Activated CD4-positive, alpha-beta T cell treated with anti-CD3 and anti-CD28 coated beads, Interleukin-2, amount 10 ng/mL, durations not matched to agents 24 days and 14 days (primary cell): ENCODE data around the gene CCDC149. TPM values are rescaled to one million over a fixed set of nuclear protein-coding genes. Genes with fewer than 3 reads are reported as not detected.

Experiments
- DNase-seq: peaks from one replicate; pipeline ENCODE4 v3.0.0; 2022
- H3K27ac Mint-ChIP-seq: one replicate; pipeline ENCODE4 v1.8.0; 2022; ENCODE audit warnings: mild to moderate bottlenecking, mixed read lengths
- H3K27me3 Mint-ChIP-seq: one replicate; pipeline ENCODE4 v1.8.0; 2022; ENCODE audit warnings: mixed read lengths
- H3K36me3 Mint-ChIP-seq: one replicate; pipeline ENCODE4 v1.8.0; 2022; ENCODE audit warnings: low read depth, mild to moderate bottlenecking, mixed read lengths
- H3K4me1 Mint-ChIP-seq: one replicate; pipeline ENCODE4 v1.8.0; 2021; ENCODE audit warnings: mixed read lengths
- H3K4me3 Mint-ChIP-seq: one replicate; pipeline ENCODE4 v1.8.0; 2022; ENCODE audit warnings: mild to moderate bottlenecking, moderate library complexity, mixed read lengths
- H3K9me3 Mint-ChIP-seq: one replicate; pipeline ENCODE4 v1.8.0; 2021; ENCODE audit warnings: mixed read lengths
- intact Hi-C: fragments of 100-400 bp; cut with micrococcal nuclease; formaldehyde crosslinking; loops from one replicate; pipeline ENCODE4 v1.15.1; 2023
- total RNA-seq: library from RNA; stranded (reverse); gene quantifications from 2 replicates; pipeline ENCODE4 v1.2.3, GENCODE V29; 2022

Gene CCDC149
- total RNA-seq, 1 donor from 2014 or later = not detected

- intact Hi-C loops = no loop called here
- DNase-seq = no peak
- Mint-ChIP-seq H3K4me3 (no peak overlapping the region), H3K36me3 (no peaks in the 10 kb centered on the region), H3K9me3 (peaks cover 3% of the 10 kb centered on the region), H3K27ac (no peak overlapping the region), H3K4me1 (peaks cover 6% of the 10 kb centered on the region), H3K27me3 (no peaks in the 10 kb centered on the region)
Observed at GRCh38 chr4:24772952-24773351, 139.9 kb downstream of the CCDC149 start.

DNA sequence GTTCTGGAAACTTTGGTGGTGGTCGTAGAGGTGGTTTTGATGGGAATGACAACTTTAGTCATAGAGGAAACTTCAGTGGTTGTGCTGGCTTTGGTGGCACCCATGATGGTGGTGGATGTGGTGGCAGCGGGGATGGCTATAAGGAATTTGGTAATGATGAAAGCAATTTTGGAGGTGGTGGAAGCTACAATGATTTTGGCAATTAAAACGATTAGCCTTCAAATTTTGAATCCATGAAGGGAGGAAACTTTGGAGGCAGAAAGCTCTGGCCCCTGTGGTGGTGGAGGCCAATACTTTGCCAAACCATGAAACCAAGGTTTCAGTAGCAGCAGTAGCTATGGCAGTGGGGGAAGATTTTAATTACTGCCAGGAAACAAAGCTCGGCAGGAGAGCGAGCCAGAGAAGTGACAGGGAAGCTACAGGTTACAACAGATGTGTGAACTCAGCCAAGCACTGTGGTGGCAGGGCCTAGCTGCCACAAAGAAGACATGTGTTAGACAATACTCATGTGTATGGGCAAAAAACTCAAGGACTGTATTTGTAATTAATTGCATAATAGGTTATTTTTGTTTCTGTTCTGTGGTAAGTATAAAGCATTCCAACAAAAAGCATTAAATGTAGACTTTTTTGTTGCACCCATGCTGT, 140.7 kb downstream of the CCDC149 start:
- no peak for DNase-seq
- intact Hi-C loops = no loop called here
- Mint-ChIP-seq H3K27me3 (no peaks in the 10 kb centered on the region), H3K9me3 (peaks cover 3% of the 10 kb centered on the region), H3K4me1 (peaks cover 6% of the 10 kb centered on the region), H3K36me3 (no peaks in the 10 kb centered on the region), H3K4me3 (no peak overlapping the region), H3K27ac (no peak overlapping the region)

GRCh38 chr4:24771241-24771640, 141.6 kb downstream of the CCDC149 start:
- no peak for DNase-seq
- Mint-ChIP-seq H3K9me3 (peaks cover 3% of the 10 kb centered on the region), H3K4me3 (no peak overlapping the region), H3K4me1 (peaks cover 6% of the 10 kb centered on the region), H3K27me3 (no peaks in the 10 kb centered on the region), H3K36me3 (no peaks in the 10 kb centered on the region), H3K27ac (no peak overlapping the region)
- intact Hi-C loops = no loop called here

- Mint-ChIP-seq H3K27ac (no peak overlapping the region), H3K4me1 (peaks cover 6% of the 10 kb centered on the region), H3K36me3 (no peaks in the 10 kb centered on the region), H3K9me3 (peaks cover 3% of the 10 kb centered on the region), H3K27me3 (no peaks in the 10 kb centered on the region), H3K4me3 (no peak overlapping the region)
- intact Hi-C loops = no loop called here
- no peak for DNase-seq
Observed at GRCh38 chr4:24770667-24771066, 142.2 kb downstream of the CCDC149 start.

- Mint-ChIP-seq H3K27ac (peak overlapping the region; percentile 47), H3K4me1 (peaks cover 6% of the 10 kb centered on the region), H3K4me3 (no peak overlapping the region), H3K27me3 (no peaks in the 10 kb centered on the region), H3K9me3 (peaks cover 7% of the 10 kb centered on the region), H3K36me3 (no peaks in the 10 kb centered on the region)
- intact Hi-C loops = no loop called here
- DNase-seq = no peak
Observed at GRCh38 chr4:24770032-24770584, 142.7 kb downstream of the CCDC149 start.

DNA sequence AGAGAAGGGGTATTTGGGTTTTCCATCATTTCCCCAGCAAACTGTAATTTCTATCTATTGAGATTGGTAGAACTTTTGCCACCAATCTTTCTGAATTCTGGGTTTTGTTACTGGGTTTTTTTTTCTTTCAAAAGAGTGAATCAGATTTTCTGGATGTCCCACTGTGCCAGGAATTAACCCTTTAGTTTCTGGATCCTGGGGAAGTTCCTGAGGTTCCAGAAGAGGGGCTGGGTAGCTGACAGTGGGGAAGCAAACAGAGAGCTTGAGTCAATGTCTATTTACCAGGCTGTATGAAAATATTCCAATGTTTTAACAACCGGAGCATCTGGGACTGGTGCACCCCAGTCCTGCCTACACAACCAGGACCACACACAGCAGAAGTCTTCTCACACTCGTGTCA, 143.3 kb downstream of the CCDC149 start:
- Mint-ChIP-seq H3K36me3 (no peaks in the 10 kb centered on the region), H3K27me3 (no peaks in the 10 kb centered on the region), H3K27ac (no peak overlapping the region), H3K4me1 (peaks cover 6% of the 10 kb centered on the region), H3K4me3 (no peak overlapping the region), H3K9me3 (peaks cover 8% of the 10 kb centered on the region)
- DNase-seq = no peak
- intact Hi-C loops = no loop called here

DNA sequence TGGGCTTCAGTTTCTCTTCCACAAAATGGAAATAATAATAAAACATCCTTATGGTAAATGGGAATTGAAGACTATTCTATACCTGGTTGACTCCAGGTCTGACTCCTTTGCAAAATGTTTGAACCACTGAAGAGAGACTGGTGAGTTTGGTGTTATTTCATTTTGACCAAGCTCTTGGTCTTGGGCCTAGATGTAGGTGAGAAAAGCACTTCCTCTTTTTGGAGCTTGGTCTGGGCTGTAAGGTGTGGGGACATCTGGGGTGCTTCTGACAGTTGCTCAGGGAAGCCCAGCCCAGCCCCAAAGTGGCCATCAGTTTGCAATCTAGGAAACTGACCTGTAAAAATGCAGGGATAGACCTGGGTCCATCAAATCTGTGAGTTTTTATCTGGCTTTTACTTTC, 144.2 kb downstream of the CCDC149 start:
- no peak overlapping the region for H3K4me3 Mint-ChIP-seq
- intact Hi-C loops = no loop called here
- no peaks in the 10 kb centered on the region for H3K27me3 Mint-ChIP-seq
- H3K9me3 Mint-ChIP-seq = peaks cover 8% of the 10 kb centered on the region
- DNase-seq = no peak
- no peaks in the 10 kb centered on the region for H3K36me3 Mint-ChIP-seq
- no peak overlapping the region for H3K27ac Mint-ChIP-seq
- peaks cover 6% of the 10 kb centered on the region for H3K4me1 Mint-ChIP-seq

DNA sequence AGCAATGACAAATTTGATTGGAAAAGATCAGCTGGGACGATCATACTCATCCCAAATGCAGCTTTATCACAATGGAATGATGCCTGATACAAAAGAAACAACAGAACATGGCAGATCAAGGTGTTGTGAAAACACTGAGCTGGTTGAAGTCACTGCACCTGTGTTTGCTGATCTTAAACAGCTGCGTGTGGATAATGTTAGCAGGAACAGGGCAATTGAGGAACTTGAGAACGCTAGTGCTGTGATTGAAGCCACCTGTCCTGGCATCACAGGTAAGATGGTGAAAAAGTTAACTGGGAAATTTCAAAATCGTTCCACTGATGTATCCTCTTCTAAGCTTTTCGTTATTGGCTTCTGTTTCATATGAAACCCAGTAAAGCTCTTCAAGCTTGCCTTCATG, 144.8 kb downstream of the CCDC149 start:
- Mint-ChIP-seq H3K27me3 (no peaks in the 10 kb centered on the region), H3K4me3 (no peak overlapping the region), H3K36me3 (no peaks in the 10 kb centered on the region), H3K9me3 (peaks cover 8% of the 10 kb centered on the region), H3K27ac (no peak overlapping the region), H3K4me1 (peaks cover 6% of the 10 kb centered on the region)
- no peak for DNase-seq
- intact Hi-C loops = no loop called here

DNA sequence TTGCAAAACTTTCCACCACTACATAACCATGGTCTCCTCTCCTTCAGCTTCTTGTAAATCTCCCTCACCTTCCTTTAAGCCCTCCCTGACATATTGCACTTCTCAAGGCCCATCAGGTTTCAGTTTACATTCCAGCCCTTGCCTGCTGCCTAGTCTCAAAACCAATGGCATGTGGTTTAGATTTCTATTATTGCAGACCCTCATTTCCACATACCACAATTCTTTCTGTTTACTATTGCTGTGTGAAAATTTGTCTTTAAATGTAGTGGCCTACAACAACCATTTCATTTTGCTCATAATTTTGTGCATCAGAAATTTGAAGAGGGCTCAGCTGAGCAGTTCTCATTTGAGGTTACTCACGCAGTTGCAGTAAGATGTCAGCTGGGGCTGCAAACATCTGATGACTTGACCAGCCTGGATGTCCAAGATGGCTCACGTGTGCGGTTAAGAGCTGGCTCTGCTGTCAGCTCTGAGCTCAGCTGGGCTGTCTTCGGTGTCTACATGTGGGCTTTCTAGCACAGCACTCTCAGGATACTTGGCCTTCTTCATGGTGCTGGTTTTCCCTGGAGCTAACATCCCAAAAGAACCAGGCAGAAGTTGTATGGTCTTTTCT, 147.4 kb downstream of the CCDC149 start:
- Mint-ChIP-seq H3K36me3 (no peaks in the 10 kb centered on the region), H3K27ac (no peak overlapping the region), H3K9me3 (peaks cover 8% of the 10 kb centered on the region), H3K27me3 (no peaks in the 10 kb centered on the region), H3K4me3 (no peak overlapping the region), H3K4me1 (peaks cover 6% of the 10 kb centered on the region)
- intact Hi-C loops = no loop called here
- DNase-seq = no peak

DNA sequence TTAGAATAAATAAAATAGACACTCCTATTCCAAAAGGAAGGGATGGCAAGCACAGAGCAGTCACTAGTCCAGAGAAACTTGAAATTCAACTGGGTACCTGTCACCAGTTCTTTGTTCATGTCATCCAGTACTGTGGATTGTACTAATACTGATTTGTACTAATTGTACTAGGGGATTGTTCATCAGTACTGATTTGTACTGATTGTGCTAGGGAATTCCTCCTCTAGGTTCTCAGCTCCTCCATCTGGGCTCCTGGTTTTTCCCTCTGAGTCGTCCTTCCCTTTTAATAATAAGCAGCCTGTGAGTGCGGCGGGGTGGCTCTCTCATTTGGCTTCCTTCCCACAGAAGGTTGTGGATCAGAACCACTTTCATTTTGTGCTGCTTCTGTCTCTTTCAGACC, 148.5 kb downstream of the CCDC149 start:
- no peak for DNase-seq
- Mint-ChIP-seq H3K4me1 (no peaks in the 10 kb centered on the region), H3K9me3 (peaks cover 8% of the 10 kb centered on the region), H3K27ac (no peak overlapping the region), H3K36me3 (no peaks in the 10 kb centered on the region), H3K27me3 (no peaks in the 10 kb centered on the region), H3K4me3 (no peak overlapping the region)
- intact Hi-C loops = no loop called here

GRCh38 chr4:24763631-24764297, 149.1 kb downstream of the CCDC149 start:
- Mint-ChIP-seq H3K36me3 (no peaks in the 10 kb centered on the region), H3K27ac (no peak overlapping the region), H3K27me3 (no peaks in the 10 kb centered on the region), H3K4me1 (no peaks in the 10 kb centered on the region), H3K4me3 (no peak overlapping the region), H3K9me3 (peaks cover 5% of the 10 kb centered on the region)
- intact Hi-C loops = no loop called here
- no peak for DNase-seq

Other genes with a start within 250 kb of the CCDC149 start
- gene SOD3, start 117.5 kb downstream of the CCDC149 start, total RNA-seq = not detected in 2 replicates
- not detected in 2 replicates for gene LGI2, start 117.9 kb upstream of the CCDC149 start, total RNA-seq
- 12.0 and 13.2 TPM in 2 replicates for gene SEPSECS, start 247.4 kb upstream of the CCDC149 start, total RNA-seq